Neural progenitor cell (in vitro differentiated cells): ENCODE data around the gene RBM47.

Source experiments
- CTCF ChIP-seq: fragments of 200-600 bp; sonication (generic); IDR thresholded peaks from 2 replicates; pipeline ENCODE4 v1.5.1; 2017; ENCODE audit warnings: antibody characterized with exemption, mild to moderate bottlenecking
- EZH2 ChIP-seq: fragments of 200-600 bp; sonication (generic); IDR thresholded peaks from 2 replicates; pipeline ENCODE4 v1.6.1; 2017; ENCODE audit warnings: antibody characterized with exemption, mild to moderate bottlenecking, moderate library complexity
- EZH2phosphoT487 ChIP-seq: fragments of 200-600 bp; sonication (generic); IDR thresholded peaks from 2 replicates; pipeline ENCODE4 v1.6.1; 2017; ENCODE audit warnings: antibody characterized with exemption

- TF ChIP-seq CTCF (no peak), EZH2 (no peak), EZH2phosphoT487 (no peak)
These were observed 123.6 kb downstream of the RBM47 start for GRCh38 chr4:40506066-40506465.
